ENCODE data around the gene SETBP1. TPM values are rescaled to one million over a fixed set of nuclear protein-coding genes. Genes with fewer than 3 reads are reported as not detected.

SETBP1 gene
- total RNA-seq, 1 donor from 2014 or later: 25.8 TPM

GRCh38 chr18:45102863-45103262, 422.2 kb downstream of the SETBP1 start:
- H3K36me3 ChIP-seq: no peaks in the 10 kb centered on the region
- intact Hi-C loops (cut with DNase I): no loop called here
- H3K27me3 ChIP-seq (ENCODE audit: low read depth): no peaks in the 10 kb centered on the region
- ATAC-seq (peak in 1 of 2 donors; percentile 15), DNase-seq (no peak)
- H3K9me3 ChIP-seq: no peaks in the 10 kb centered on the region
- H3K27ac ChIP-seq: no peak overlapping the region
- no peak for TF ChIP-seq CTCF (IDR thresholded peaks at IDR 0.05)
- H3K4me3 ChIP-seq: no peak overlapping the region
- H3K4me1 ChIP-seq: peaks cover 25% of the 10 kb centered on the region

- H3K4me3 ChIP-seq: no peak overlapping the region
- no peaks in the 10 kb centered on the region for H3K9me3 ChIP-seq
- H3K36me3 ChIP-seq: no peaks in the 10 kb centered on the region
- DNase-seq (no peak), ATAC-seq (no peak)
- intact Hi-C loops (cut with DNase I): no loop called here
- H3K27ac ChIP-seq: no peak overlapping the region
- no peaks in the 10 kb centered on the region for H3K27me3 ChIP-seq (ENCODE audit: low read depth)
- TF ChIP-seq CTCF (IDR thresholded peaks at IDR 0.05): no peak
- H3K4me1 ChIP-seq: peaks cover 25% of the 10 kb centered on the region
Measured at GRCh38 chr18:45103319-45104048, 422.8 kb downstream of the SETBP1 start.

GRCh38 chr18:45104049-45104395, 423.3 kb downstream of the SETBP1 start:
- Histone ChIP-seq H3K4me1 (peaks cover 25% of the 10 kb centered on the region), H3K27me3 (ENCODE audit: low read depth) (no peaks in the 10 kb centered on the region), H3K36me3 (no peaks in the 10 kb centered on the region), H3K27ac (no peak overlapping the region), H3K9me3 (no peaks in the 10 kb centered on the region), H3K4me3 (no peak overlapping the region)
- intact Hi-C loops (cut with DNase I): no loop called here
- DNase-seq: no peak
- no peak for TF ChIP-seq CTCF (IDR thresholded peaks at IDR 0.05)
- no peak for ATAC-seq

GRCh38 chr18:45106331-45106774, 425.7 kb downstream of the SETBP1 start:
- no peak for TF ChIP-seq CTCF (IDR thresholded peaks at IDR 0.05)
- no peaks in the 10 kb centered on the region for H3K9me3 ChIP-seq
- H3K27me3 ChIP-seq (ENCODE audit: low read depth): no peaks in the 10 kb centered on the region
- no peak overlapping the region for H3K27ac ChIP-seq
- ATAC-seq (peak; percentile 73 to 84), DNase-seq (no peak)
- intact Hi-C loops (cut with DNase I): no loop called here
- H3K4me1 ChIP-seq: peaks cover 25% of the 10 kb centered on the region
- H3K4me3 ChIP-seq: no peak overlapping the region
- no peaks in the 10 kb centered on the region for H3K36me3 ChIP-seq

GRCh38 chr18:45107425-45107824, 426.7 kb downstream of the SETBP1 start:
- ATAC-seq (no peak), DNase-seq (no peak)
- H3K27ac ChIP-seq: no peak overlapping the region
- H3K36me3 ChIP-seq: no peaks in the 10 kb centered on the region
- no peaks in the 10 kb centered on the region for H3K27me3 ChIP-seq (ENCODE audit: low read depth)
- no peak overlapping the region for H3K4me3 ChIP-seq
- intact Hi-C loops (cut with DNase I): no loop called here
- TF ChIP-seq CTCF (IDR thresholded peaks at IDR 0.05): no peak
- H3K9me3 ChIP-seq: no peaks in the 10 kb centered on the region
- H3K4me1 ChIP-seq: peaks cover 18% of the 10 kb centered on the region

Data from lower lobe of right lung (tissue), 2 donors.